GM04504 (cell line): ENCODE results near the gene NREP.

Experiments used
- DNase-seq: peaks from one replicate; pipeline ENCODE4 v3.0.0-alpha.2; 2012; ENCODE audit warnings: low read depth

NREP gene

DNA sequence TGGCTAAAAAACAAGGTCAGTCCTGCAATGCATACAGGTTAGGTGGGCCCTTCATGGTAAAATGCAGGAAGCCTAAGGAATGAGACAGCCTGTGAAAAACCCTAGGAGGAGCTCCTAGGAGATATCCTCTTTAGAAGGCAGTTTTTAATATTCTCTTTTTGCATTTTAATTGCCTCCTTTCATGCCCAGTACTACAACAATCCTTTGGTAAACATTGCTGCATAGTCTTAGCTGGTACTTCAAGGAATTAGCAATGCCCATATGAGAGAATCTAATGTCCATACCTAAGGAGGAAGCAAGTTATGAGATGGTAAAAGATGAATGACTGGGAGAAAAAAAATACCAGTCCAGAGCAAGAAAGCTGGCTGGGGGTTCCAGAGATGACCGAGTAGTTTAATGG, 61.0 kb downstream of the NREP start:
- DNase-seq: no peak

DNA sequence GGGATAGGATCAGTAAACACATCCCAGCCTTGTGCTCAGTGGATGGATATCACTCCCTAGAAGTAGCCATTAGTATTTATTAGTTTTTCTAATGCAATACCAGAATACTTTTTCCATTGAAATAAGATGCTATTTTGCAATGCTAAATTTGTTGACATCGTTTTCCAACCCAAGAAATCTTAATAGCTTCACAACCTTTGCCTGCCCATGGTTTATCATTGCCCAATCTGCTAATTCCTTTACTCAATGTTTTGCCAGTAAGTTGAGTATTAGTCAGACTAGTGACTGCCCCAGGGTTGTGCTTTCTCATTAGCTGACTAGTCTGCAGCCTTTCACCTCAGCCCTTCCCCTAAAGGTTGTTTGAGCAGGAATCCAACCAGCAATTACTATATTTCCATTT, 62.9 kb downstream of the NREP start:
- peak; percentile 62 for DNase-seq

DNA sequence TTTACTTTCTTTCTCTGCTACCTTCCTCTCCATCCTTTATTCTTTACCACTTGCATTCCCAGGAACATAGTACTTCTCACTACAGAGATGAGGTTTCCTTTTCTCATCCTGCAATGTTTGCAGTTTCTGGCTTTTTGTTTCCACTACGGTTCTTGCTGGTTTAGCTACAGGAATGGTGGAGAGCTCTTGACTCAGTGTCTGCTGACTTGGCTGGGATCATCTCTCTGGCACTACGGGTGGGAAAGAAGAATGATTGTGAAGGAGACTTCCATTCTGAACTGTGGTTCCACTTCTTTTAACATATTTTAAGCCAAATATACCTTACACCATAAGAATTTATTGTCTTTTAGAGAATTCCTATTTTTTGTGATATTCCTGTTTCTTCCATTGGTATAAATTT, 65.1 kb downstream of the NREP start:
- DNase-seq: no peak

DNA sequence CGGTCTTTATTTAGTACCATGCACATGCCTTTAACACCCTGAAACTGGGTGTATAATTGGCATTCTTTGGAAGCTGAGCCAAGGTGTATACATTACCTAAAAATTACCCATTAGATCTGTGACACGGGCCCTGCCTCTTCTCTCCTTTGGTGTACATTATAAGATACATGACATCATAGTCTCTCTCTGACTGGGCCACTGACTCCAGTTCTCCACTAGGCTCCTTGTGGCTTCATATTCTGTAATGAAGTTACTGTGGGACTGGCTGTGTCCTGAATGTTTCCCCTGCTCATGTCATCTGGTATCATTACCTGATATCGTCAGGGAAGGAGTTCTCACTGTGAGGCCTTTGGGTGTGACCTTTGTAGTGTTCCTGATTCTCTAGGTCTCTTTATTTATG, 65.5 kb downstream of the NREP start:
- no peak for DNase-seq

DNA sequence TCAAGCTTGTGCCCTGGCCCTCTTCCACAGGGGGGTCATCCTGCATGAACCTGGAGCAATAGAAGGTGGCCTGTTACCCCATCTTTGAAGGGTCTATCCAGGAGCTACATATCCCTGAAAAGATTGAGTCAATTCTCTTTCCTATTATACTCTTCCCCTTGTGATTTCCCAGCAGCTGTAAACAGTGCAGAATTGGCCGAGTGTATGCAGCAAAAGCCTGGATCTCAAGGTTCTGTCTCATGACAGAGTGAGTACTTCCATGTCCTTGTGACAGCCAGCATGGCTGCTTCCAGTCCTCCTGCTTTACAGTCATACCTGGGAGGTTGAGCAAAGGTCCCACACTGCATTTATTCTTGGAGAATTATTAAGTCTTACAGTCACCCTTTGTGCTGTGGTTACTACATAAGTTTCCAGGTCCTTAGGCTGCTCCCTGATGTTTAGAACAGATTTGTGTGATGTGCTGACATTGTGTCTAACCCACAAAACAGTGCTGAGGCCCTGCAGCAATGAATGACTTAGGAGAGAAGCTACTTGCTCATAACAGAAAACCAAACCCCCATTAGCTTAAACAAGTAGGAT, 67.5 kb downstream of the NREP start:
- DNase-seq: no peak

DNA sequence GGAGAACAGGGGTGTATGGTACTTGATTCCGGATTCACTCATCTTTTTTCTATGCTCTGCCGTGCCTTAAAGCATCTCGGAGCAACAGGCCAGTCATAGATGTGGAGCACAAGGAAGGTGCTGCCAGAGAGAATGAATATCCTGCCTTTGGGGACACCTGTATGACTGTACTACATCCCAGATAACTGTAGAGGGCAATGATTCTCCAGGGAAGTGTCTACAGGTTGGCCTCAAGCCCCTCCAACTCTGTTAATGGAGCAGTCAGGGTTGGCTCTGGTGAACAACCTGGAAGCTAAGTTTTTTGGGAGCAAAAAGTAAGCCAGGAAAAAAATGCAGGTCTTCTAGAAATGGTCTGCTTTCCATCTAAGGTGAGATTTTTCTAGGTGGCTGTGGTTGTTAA, 71.0 kb downstream of the NREP start:
- DNase-seq: no peak

DNA sequence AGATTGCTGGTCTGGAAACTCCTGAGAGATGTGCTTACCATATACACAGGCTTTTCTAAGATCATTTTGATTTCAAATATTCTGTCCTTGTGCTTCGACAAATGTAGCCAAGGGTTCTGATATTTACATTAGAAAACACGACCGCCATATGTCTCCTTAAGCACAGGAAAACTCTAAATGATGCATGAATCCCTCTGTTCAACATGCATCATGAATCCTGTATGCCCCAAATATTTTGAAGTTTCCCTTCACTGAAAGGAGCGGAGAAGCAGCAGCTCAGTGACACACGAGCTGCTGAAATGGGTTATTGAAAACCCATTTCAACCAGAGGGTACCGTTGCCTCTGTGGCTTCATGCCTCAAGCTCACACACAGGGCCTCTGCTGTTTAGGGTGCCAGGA, 74.4 kb downstream of the NREP start:
- no peak for DNase-seq

DNA sequence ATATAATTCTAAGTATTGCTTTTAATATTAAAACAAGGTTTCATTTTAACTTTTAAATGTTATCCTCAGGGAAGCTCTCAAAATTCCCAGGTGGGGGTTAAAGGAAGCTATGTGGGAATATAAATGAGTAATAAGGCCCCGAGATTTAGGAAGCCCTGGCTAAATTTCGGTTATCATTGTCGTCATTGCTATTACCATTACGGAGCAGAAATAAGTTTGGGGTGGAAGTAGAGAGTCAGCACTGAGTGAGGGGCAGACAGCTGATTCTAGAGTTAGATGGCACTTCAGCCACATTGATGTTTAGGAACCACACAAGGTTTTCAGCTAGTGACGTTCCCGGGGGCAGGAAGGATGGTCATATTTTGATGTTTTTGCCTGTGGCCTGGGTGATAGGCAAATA, 74.9 kb downstream of the NREP start:
- DNase-seq: no peak

DNA sequence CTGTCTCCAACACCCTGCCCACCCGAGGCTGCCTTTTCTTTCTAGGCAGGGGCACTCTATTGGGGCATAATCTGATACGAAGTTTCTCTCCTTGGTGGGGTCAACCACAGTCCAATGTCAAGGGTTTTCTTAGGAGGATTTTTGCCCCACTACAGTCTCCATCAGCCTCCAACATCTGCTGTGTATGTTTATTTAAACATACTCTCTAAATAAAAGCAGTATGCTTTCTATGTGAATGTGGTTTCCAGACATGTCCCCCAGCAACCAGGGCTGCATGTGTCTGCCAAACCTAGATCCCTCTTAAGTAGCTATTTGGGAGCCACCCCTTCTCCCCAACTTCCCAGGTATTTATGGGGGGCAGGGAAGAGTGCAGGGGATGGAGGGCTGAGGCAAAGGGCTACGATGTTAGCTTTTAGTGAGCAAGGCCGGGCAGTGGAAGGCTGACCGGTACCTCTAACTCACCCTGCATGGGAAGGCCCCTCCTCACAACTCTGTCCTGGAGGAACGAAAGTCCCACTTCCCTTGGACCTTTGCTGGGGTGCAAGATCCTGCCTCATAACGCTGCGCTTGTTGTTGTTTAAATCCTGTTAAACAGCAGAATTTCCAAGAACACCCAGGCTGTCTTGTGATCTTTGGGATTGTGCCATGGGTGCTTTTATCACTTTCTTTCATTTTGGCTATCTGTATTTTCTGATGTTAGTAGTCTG, 75.4 kb downstream of the NREP start:
- DNase-seq: no peak

DNA sequence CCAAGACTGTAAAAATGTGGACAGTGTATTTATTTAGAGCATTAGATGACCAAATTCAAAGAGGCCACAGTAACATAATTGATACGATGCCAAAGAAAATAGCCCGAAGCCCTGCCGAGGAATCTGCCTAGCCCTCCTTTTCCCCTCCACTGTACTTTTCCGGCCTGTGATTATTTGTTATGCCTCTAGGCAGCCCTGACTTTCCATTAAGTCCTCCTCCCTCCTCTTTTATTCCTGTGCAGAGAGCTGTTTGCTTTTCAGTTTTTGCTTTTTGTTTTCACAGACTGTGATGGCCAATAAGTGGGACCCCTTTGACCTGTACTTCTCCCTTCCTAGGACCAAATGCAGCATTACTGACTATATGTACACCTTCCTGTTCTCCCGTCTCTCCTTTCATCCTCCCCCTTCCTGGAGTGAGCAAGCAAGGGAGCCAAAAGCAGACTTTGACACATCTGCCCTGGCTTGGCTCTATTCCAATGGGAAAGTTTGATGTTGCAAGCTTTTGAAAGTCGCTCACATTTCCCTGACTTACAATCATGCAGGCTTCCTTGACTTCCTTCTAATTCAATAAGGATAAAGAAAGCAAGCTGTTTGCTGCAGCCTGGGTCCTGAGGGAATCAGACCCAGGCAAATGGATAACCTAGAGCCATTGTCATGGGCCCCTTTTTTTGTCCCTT, 76.1 kb downstream of the NREP start:
- peak; percentile 93 for DNase-seq

DNA sequence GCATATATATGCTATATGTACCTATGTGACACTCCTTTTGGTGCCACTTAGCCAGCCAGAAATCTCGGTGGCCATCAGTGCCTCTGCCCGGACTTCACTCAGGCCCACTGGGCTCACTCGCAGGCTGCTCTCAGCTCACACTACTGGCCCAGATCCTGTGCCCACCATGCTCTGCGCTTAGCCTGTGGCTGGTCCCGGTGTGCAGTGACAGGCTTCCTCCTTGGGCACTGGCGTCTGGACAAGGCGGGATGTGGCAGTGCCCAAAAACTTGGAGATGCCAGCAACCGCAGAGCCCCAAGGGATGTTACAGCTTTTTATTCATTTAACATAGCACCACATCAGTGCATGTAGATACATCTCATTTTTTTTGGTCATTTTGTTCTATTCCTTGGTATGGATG, 77.4 kb downstream of the NREP start:
- no peak for DNase-seq
